SK-N-MC (cell line): ENCODE measurements around the gene SLCO4A1.

ENCODE experiments used
- DNase-seq: peaks from one replicate; pipeline ENCODE4 v3.0.0-alpha.2; 2011; ENCODE audit warnings: low read depth, low spot score
- H3K27ac ChIP-seq: fragments of 200-600 bp; sonication (generic); 2 replicates; pipeline ENCODE4 v1.5.1; 2016; ENCODE audit warnings: mixed run types
- H3K36me3 ChIP-seq: fragments of 200-600 bp; sonication (generic); 2 replicates; pipeline ENCODE4 v1.6.1; 2017; ENCODE audit warnings: antibody characterized with exemption, low read length, mixed read lengths; ENCODE audit not compliant: insufficient read depth
- H3K4me3 ChIP-seq: fragments of 200-600 bp; sonication (generic); 2 replicates; pipeline ENCODE4 v1.5.1; 2016
- H3K9ac ChIP-seq: fragments of 200-600 bp; sonication (generic); 2 replicates; pipeline ENCODE4 v1.8.0; 2017; ENCODE audit warnings: mixed run types, mixed read lengths; ENCODE audit not compliant: insufficient read length
- H3K9me3 ChIP-seq: fragments of 200-600 bp; sonication (generic); 2 replicates; pipeline ENCODE4 v1.6.1; 2017; ENCODE audit warnings: low read depth, mild to moderate bottlenecking, antibody characterized with exemption, low read length, moderate library complexity, mixed read lengths
- EZH2 ChIP-seq: fragments of 200-600 bp; sonication (generic); IDR thresholded peaks from one replicate; pipeline ENCODE4 v1.6.1; 2017; ENCODE audit warnings: antibody characterized with exemption
- FOXP2 ChIP-seq: optimal IDR thresholded peaks from 2 replicates; pipeline ENCODE3; 2011; ENCODE audit warnings: mild to moderate bottlenecking, moderate library complexity; ENCODE audit not compliant: insufficient read depth; ENCODE audit errors: extremely low read length, control extremely low read depth
- POLR2AphosphoS5 ChIP-seq: IDR thresholded peaks from 2 replicates; pipeline ENCODE4 v1.6.1; 2012; ENCODE audit warnings: mild to moderate bottlenecking, low read depth, low read length, borderline replicate concordance

SLCO4A1 gene

GRCh38 chr20:62692801-62693523 is 50.7 kb downstream of the SLCO4A1 start:
- TF ChIP-seq POLR2AphosphoS5, result no peak
- TF ChIP-seq FOXP2, result no peak
- TF ChIP-seq EZH2, result no peak

GRCh38 chr20:62693524-62693922 is 51.2 kb downstream of the SLCO4A1 start:
- H3K36me3 ChIP-seq, result no peaks in the 10 kb centered on the region
- no peak overlapping the region for H3K9ac ChIP-seq
- no peak for DNase-seq
- no peak overlapping the region for H3K27ac ChIP-seq
- no peak for TF ChIP-seq POLR2AphosphoS5
- TF ChIP-seq EZH2, result no peak
- no peak for TF ChIP-seq FOXP2
- H3K4me3 ChIP-seq, result no peak overlapping the region
- H3K9me3 ChIP-seq, result no peaks in the 10 kb centered on the region

More at GRCh38 chr20:62692801-62693523, 50.7 kb downstream of the SLCO4A1 start:
- Histone ChIP-seq H3K27ac (no peak overlapping the region), H3K36me3 (no peaks in the 10 kb centered on the region), H3K9ac (no peak overlapping the region), H3K9me3 (no peaks in the 10 kb centered on the region), H3K4me3 (no peak overlapping the region)
- no peak for DNase-seq

- TF ChIP-seq EZH2 (no peak), FOXP2 (no peak), POLR2AphosphoS5 (no peak)
- H3K4me3 ChIP-seq, result no peak overlapping the region
- no peak overlapping the region for H3K9ac ChIP-seq
- no peak for DNase-seq
- H3K36me3 ChIP-seq, result no peaks in the 10 kb centered on the region
- no peak overlapping the region for H3K27ac ChIP-seq
- no peaks in the 10 kb centered on the region for H3K9me3 ChIP-seq
These were observed 51.8 kb downstream of the SLCO4A1 start for GRCh38 chr20:62694106-62694505.

- Histone ChIP-seq H3K27ac (no peak overlapping the region), H3K36me3 (no peaks in the 10 kb centered on the region), H3K9me3 (no peaks in the 10 kb centered on the region), H3K4me3 (no peak overlapping the region), H3K9ac (no peak overlapping the region)
- DNase-seq, result no peak
- TF ChIP-seq FOXP2 (no peak), POLR2AphosphoS5 (no peak), EZH2 (no peak)
These were observed 52.6 kb downstream of the SLCO4A1 start for GRCh38 chr20:62694868-62695267.

GRCh38 chr20:62695448-62696414 is 53.4 kb downstream of the SLCO4A1 start:
- no peak for TF ChIP-seq FOXP2
- TF ChIP-seq EZH2, result no peak
- TF ChIP-seq POLR2AphosphoS5, result no peak
- no peaks in the 10 kb centered on the region for H3K9me3 ChIP-seq
- no peak overlapping the region for H3K9ac ChIP-seq
- no peaks in the 10 kb centered on the region for H3K36me3 ChIP-seq
- no peak overlapping the region for H3K27ac ChIP-seq
- DNase-seq, result no peak
- H3K4me3 ChIP-seq, result no peak overlapping the region

- no peak for TF ChIP-seq EZH2
- no peak for TF ChIP-seq FOXP2
- TF ChIP-seq POLR2AphosphoS5, result no peak
- no peak overlapping the region for H3K4me3 ChIP-seq
- no peak overlapping the region for H3K27ac ChIP-seq
- no peak for DNase-seq
- H3K36me3 ChIP-seq, result no peaks in the 10 kb centered on the region
- no peak overlapping the region for H3K9ac ChIP-seq
- no peaks in the 10 kb centered on the region for H3K9me3 ChIP-seq
These were observed 54.2 kb downstream of the SLCO4A1 start for GRCh38 chr20:62696434-62696957.

GRCh38 chr20:62696989-62697388 is 54.7 kb downstream of the SLCO4A1 start:
- no peak for TF ChIP-seq POLR2AphosphoS5
- no peak for TF ChIP-seq EZH2
- no peak for TF ChIP-seq FOXP2
- Histone ChIP-seq H3K4me3 (no peak overlapping the region), H3K9ac (no peak overlapping the region), H3K9me3 (no peaks in the 10 kb centered on the region), H3K36me3 (no peaks in the 10 kb centered on the region), H3K27ac (no peak overlapping the region)
- DNase-seq, result no peak

GRCh38 chr20:62697468-62697912 is 55.2 kb downstream of the SLCO4A1 start:
- no peaks in the 10 kb centered on the region for H3K36me3 ChIP-seq
- H3K9me3 ChIP-seq, result no peaks in the 10 kb centered on the region
- H3K4me3 ChIP-seq, result no peak overlapping the region
- DNase-seq, result no peak
- no peak overlapping the region for H3K27ac ChIP-seq
- H3K9ac ChIP-seq, result no peak overlapping the region
- no peak for TF ChIP-seq FOXP2
- no peak for TF ChIP-seq EZH2
- no peak for TF ChIP-seq POLR2AphosphoS5
